Activated T-helper 1 cell treated with Interleukin-2 at 50 U/mL for 16 hours (primary cell): ENCODE results near the gene PSMG4.

ENCODE experiments used
- DNase-seq: peaks from one replicate; pipeline ENCODE4 v3.0.0-alpha.2; 2020; ENCODE audit warnings: low read depth

The PSMG4 gene

DNA sequence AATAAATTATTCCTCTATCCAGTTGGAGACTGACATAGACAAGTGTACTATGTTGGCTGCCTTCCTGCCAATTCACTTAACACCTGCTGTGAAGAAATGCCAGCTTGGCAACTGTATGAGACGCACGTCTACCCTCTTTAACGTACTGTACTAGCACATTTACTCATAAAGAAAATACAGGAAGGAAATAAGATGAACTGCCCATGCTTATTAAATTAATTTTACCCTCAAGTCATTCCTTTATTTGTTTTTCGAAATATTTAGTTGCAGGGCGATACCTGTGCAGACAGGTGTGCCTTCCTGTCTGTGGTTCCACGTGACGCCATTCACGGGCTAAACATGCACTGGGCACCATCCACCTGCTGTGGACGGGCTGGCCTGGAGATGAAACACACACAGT is 52.0 kb downstream of the PSMG4 start:
- DNase-seq, result no peak

DNA sequence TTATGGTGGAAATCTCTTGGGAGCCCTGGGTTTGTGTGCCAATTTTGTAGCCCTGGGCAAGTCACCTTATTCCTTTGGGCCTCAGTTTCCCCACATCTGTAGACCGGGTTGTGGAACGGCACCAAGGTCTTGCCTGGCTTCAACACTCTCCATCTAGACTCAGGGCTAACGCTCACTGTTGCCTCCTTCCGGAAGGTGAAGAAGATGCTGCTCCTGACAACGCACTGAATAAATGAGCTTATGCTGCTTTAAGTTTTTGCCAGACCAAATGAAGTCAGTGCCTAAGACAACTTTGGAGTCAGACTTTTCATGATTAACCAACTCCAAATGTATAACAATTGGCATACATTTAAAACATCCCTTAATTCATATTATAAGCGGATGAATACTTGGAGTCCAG is 53.1 kb downstream of the PSMG4 start:
- DNase-seq, result no peak

DNA sequence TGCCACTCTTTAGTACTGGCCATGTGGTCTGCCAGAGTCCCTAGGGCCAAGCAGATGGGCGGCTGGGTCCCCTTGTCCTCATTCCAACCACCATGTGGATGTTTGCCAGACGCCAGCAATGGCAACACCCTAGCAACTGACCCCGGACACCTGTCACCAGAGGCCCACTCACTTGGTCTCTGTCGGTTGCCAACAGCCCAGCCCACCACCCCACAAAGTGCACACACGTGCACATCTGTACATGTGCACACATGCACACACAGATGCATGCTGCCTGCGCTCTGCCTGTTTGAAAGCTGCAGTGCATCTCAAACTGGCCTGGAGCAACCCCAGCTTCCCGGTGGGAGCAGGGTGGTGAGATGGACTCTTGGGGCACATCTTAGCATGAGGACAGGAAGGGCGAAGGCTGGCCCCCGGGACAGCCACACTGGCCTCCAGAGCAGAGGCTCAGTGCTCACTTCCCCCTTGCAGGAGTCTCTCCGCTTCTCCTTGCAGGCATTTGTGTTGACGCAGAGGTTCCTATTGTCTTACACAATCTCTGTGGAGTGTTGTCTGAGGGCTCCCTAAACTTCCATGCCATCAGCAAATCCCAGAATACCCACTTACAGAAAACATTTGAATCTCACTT is 54.0 kb downstream of the PSMG4 start:
- DNase-seq, result no peak

DNA sequence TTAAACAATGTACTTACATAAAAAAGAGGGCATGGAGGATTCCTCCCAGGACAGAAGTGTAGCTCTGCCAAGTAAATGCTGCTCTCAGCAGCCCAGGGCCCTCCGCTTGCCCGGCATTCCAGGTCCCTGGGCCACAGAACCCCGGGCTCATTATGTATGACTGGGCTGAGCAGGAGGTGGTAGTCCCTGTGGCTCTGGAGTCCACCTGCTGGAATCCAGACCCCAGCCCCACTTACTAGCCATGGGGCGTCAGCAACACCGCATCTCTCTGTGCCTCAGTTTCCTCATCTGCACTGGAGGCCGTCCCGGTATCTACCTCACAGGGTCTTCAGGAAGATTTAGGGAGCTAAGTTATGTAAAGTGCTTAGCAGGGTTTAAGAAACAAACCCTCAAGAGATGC is 55.4 kb downstream of the PSMG4 start:
- DNase-seq, result no peak

DNA sequence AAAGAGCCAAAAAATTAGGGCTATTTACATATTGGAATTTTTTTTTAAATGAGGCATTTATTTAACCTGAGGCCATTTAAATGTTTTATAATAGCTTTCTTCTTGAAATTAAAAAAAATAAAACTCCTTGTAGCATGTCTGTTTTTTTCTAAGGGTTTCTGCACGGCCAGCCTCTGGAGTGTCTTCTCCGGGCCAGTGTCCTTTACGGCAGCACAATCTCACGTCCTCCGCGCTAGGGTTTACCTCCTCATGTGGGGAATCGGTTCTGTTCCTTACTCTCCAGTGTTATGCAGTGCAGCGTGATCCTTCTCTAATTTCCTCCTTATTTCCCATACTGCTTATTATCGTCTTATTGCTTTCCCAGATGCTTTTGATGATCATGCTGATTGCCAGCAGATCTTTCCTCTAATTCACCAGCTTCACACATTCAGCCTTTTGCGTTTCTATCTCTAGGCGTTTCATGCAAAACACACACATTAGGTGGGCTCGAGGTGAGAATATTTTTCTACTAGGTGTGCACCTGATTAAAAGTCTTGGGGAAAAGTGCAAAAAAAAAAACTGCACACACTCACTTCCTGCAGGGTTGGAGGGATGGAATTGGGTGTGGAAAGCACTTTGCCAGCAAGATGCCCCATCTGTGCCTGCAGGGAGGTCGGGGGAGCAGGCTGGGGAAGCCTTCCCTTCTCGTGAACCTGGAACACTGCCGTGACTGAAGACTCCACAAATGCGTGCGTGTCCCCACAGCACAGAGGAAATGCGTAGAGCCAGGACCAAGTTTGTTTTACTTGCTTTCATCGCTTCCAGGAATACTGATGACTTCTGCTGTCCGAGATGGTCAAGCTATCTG is 56.1 kb downstream of the PSMG4 start:
- DNase-seq, result no peak

DNA sequence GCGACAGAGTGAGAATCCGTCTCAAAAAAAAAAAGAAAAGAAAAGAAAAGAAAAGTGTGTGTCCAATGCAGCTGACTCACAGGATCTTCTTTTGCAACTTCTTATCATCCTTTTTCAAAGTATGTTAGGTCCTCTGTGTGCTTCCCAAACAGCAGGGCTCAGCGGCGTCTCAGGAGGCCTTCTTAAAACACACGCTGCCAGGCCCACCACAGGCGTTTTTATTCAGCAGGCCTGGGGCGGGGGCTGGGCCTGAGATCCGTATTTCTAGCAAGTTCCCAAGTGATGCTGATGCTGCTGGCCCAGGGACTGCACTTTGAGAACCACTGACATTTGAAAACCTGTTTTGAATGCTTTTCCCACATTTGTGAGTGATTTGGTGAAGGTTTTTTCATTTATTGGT is 57.1 kb downstream of the PSMG4 start:
- no peak for DNase-seq

DNA sequence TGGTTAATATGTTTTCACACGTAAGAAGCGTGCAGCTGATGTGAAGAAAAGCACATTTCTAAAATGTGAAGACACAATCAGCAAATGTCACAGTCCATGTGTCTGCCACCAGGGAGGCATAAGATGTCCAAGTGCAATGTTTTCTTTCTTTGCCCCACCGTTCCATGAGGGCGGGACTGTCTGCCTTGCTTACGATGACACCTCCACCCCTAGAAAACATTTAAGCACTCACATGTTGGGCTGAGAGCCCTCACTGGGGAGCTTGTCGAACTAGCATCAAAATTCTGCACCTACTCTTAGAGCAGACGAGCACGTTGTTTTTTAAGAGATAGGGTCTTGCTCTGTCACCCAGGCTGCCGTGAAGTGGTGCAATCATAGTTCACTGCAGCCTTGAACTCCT is 57.6 kb downstream of the PSMG4 start:
- DNase-seq, result no peak

DNA sequence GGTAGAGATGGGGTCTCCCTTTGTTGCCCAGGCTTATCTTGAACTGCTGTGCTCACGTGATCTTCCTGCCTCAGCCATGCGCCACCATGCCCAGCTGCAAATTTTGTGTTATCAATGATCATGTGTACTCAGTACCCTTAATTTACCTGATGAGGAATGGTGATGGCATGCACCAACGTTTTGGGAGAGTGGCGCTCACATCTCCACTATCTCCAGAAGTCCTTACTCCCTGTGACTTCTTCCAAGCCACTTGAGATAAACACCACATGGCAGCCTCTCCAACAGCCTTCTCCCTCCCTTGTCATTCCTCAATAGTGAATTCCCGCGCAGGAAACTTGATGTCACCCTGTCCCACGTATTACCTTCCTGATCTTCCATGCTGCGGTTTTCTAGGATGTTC is 58.1 kb downstream of the PSMG4 start:
- DNase-seq, result no peak
